K562 (cell line): ENCODE measurements around the gene OST4. TPM values are rescaled to one million over a fixed set of nuclear protein-coding genes. Genes with fewer than 3 reads are reported as not detected.

Experiments
- BRF2 ChIP-seq: IDR thresholded peaks from 3 replicates; pipeline ENCODE4 v1.6.1; 2011; ENCODE audit warnings: borderline replicate concordance, mild to moderate bottlenecking; ENCODE audit not compliant: insufficient read length, insufficient read depth
- CREB3 ChIP-seq: fragments of 450-650 bp; conservative IDR thresholded peaks from 2 replicates; pipeline ENCODE4 v1.6.1; 2016; ENCODE audit warnings: missing genetic modification characterization, low read depth, mild to moderate bottlenecking, missing compliant biosample characterization, moderate library complexity
- FOXJ2 ChIP-seq: fragments of 200-800 bp; sonication (Bioruptor generic); IDR thresholded peaks from 2 replicates; pipeline ENCODE4 v1.6.1; 2016; ENCODE audit warnings: missing genetic modification characterization, missing compliant biosample characterization
- FOXP1 ChIP-seq: sonication (generic); formaldehyde crosslinking; IDR thresholded peaks from 2 replicates; pipeline ENCODE4 v1.8.0; 2022; ENCODE audit warnings: mild to moderate bottlenecking, missing genetic modification reagents
- HES1 ChIP-seq: fragments of 450-650 bp; IDR thresholded peaks from 2 replicates; pipeline ENCODE4 v1.6.1; 2016; ENCODE audit warnings: low read depth, mild to moderate bottlenecking, moderate library complexity
- ILF3 ChIP-seq: fragments of 450-650 bp; IDR thresholded peaks from 2 replicates; pipeline ENCODE4 v1.6.1; 2018; ENCODE audit warnings: antibody characterized with exemption, mild to moderate bottlenecking, moderate library complexity, borderline replicate concordance
- MAFG ChIP-seq: fragments of 450-650 bp; conservative IDR thresholded peaks from 2 replicates; pipeline ENCODE4 v1.6.1; 2016; ENCODE audit warnings: missing genetic modification characterization, missing compliant biosample characterization
- MCM3 ChIP-seq: fragments of 450-650 bp; IDR thresholded peaks from 2 replicates; pipeline ENCODE4 v1.6.1; 2016
- MTA3 ChIP-seq: fragments of 450-650 bp; formaldehyde crosslinking; IDR thresholded peaks from 2 replicates; pipeline ENCODE4 v1.6.1; 2017; ENCODE audit warnings: mild to moderate bottlenecking, borderline replicate concordance
- MXD1 ChIP-seq: fragments of 250-450 bp; sonication (Bioruptor Pico); IDR thresholded peaks from 2 replicates; pipeline ENCODE4 v1.8.0; 2021; ENCODE audit warnings: borderline replicate concordance, mild to moderate bottlenecking, moderate library complexity; ENCODE audit not compliant: poor library complexity, severe bottlenecking
- MXI1 ChIP-seq: IDR thresholded peaks from 2 replicates; pipeline ENCODE4 v1.6.1; 2011; ENCODE audit warnings: low read depth, mild to moderate bottlenecking, improper control_type of control experiment, low read length
- MYC ChIP-seq, 2 experiments: fragments of 250-450 bp in 1 of 2; sonication (Bioruptor Pico) in 1 of 2; IDR thresholded peaks; 2 replicates each; pipeline versions ENCODE4 v1.5.1 to v1.6.1; 2012 to 2021; ENCODE audit warnings: low read depth in 2 of 2, borderline replicate concordance in 1 of 2, improper control_type of control experiment in 1 of 2, low read length in 1 of 2, mild to moderate bottlenecking in 1 of 2, moderate library complexity in 1 of 2
- NFATC3 ChIP-seq: fragments of 450-650 bp; IDR thresholded peaks from 2 replicates; pipeline ENCODE4 v1.6.1; 2017; ENCODE audit warnings: mild to moderate bottlenecking
- NUFIP1 ChIP-seq: fragments of 450-650 bp; IDR thresholded peaks from 2 replicates; pipeline ENCODE4 v1.6.1; 2018; ENCODE audit not compliant: partially characterized antibody
- PHB2 ChIP-seq: fragments of 450-650 bp; IDR thresholded peaks from 2 replicates; pipeline ENCODE4 v1.6.1; 2017; ENCODE audit warnings: low read depth
- POLR2A ChIP-seq: fragments of 450-650 bp; conservative IDR thresholded peaks from 2 replicates; pipeline ENCODE4 v1.6.1; 2016
- PTRF ChIP-seq: fragments of 450-650 bp; IDR thresholded peaks from 2 replicates; pipeline ENCODE4 v1.6.1; 2016; ENCODE audit warnings: mild to moderate bottlenecking, missing genetic modification characterization, missing compliant biosample characterization
- RBM17 ChIP-seq: fragments of 200-400 bp; formaldehyde crosslinking; IDR thresholded peaks from 2 replicates; pipeline ENCODE4 v1.6.1; 2017; ENCODE audit warnings: low read depth, mild to moderate bottlenecking, low read length, borderline replicate concordance
- RBM39 ChIP-seq: fragments of 200-400 bp; formaldehyde crosslinking; optimal IDR thresholded peaks from 2 replicates; pipeline ENCODE3; 2018; ENCODE audit warnings: low read depth, low read length
- RNF2 ChIP-seq: sonication (generic); IDR thresholded peaks from 2 replicates; pipeline ENCODE4 v1.6.1; 2016
- ZNF239 ChIP-seq: fragments of 250-450 bp; sonication (Bioruptor Pico); IDR thresholded peaks from 2 replicates; pipeline ENCODE4 v1.4.0; 2020; ENCODE audit warnings: mild to moderate bottlenecking
- ZNF280B ChIP-seq: fragments of 250-450 bp; sonication (Bioruptor Pico); IDR thresholded peaks from 2 replicates; pipeline ENCODE4 v1.5.1; 2021; ENCODE audit warnings: mild to moderate bottlenecking
- ZNF507 ChIP-seq: conservative IDR thresholded peaks from 2 replicates; pipeline ENCODE4 v1.6.1; 2017; ENCODE audit warnings: missing genetic modification characterization, missing compliant biosample characterization
- polyA plus RNA-seq, 8 experiments: library from polyadenylated mRNA; depleted of rRNA in 4 of 8; stranded (reverse) in 5 of 8; unstranded in 3 of 8; fragments of >200 nt; fragmentation: Nextera tagmentation in 2 of 8; fragmentation: Illumina TruSeq in 1 of 8; extraction: Ambion mirVana in 2 of 8; extraction: Trizol in 1 of 8; gene quantifications; 2 replicates each; pipeline versions ENCODE4 v1.2.1 to v1.2.3, GENCODE V29; 2011 to 2014; ENCODE audit warnings: inconsistent platforms in 1 of 8, missing spikeins in 1 of 8
- total RNA-seq, 7 experiments: library from RNA; depleted of rRNA in 6 of 7; stranded (reverse); fragments of >200 nt in 6 of 7; fragmentation: Illumina TruSeq in 2 of 7; extraction: Trizol in 2 of 7; gene quantifications; 2 replicates each; pipeline versions ENCODE4 v1.2.1 to v1.2.3, GENCODE V29; 2011 to 2021; ENCODE audit warnings: low replicate concordance in 1 of 7

OST4 gene
- total and polyA plus RNA-seq, 9 of the 15 experiments (the other 6 are each of a cell fraction or from before 2014, with no cell fraction given), result 186 to 1,155 (median 355) TPM

GRCh38 chr2:27071990-27072830 is 756 bp upstream of the OST4 start (continued):
- TF ChIP-seq CREB3 (tag) (no peak), NUFIP1 (no peak), BRF2 (no peak), ZNF239 (CRISPR knock-in tag) (no peak), RNF2 (no peak), RBM39 (no peak), ILF3 (no peak), PHB2 (no peak), MXD1 (no peak), MCM3 (no peak), MTA3 (no peak), MYC (IDR thresholded peaks at IDR 0.05; ENCODE audit: low read depth, low read length) (no peak), MYC (CRISPR knock-in tag; IDR thresholded peaks at IDR 0.05; ENCODE audit: borderline replicate concordance, low read depth) (0 out of 2 replicates have a peak, but pooled peaks have one; percentile 32), NFATC3 (no peak), PTRF (tag) (no peak), FOXJ2 (tag) (no peak), POLR2A (no peak), MXI1 (no peak), MAFG (tag) (no peak), HES1 (no peak), RBM17 (no peak), ZNF507 (tag) (no peak), ZNF280B (CRISPR knock-in tag) (no peak), FOXP1 (CRISPR knock-in tag) (no peak)
